GM12878 (cell line): ENCODE data around the gene INTS6. TPM values are rescaled to one million over a fixed set of nuclear protein-coding genes. Genes with fewer than 3 reads are reported as not detected.

Source experiments
- ATAC-seq: fragments of 200-7000 bp; cut with Tn5 transposase; 3 replicates; pipeline ENCODE4 v1.9.1; 2020; ENCODE audit warnings: mild to moderate bottlenecking, moderate library complexity
- BruUV-seq: library from RNA; stranded (reverse); fragments of 400-500 nt; replicated peaks from 2 replicates; lab custom pipeline; 2021; lab: Mats Ljungman, UMichigan
- CTCF ChIA-PET: fragments of 300-600 bp; sonication (Branson Sonifier 250); formaldehyde crosslinking; extraction: SDS; loops from one replicate; lab custom pipeline; 2021; ENCODE audit warnings: inconsistent platforms; lab: Yijun Ruan, JAX
- POLR2A ChIA-PET: fragments of 350-600 bp; formaldehyde crosslinking; extraction: SDS; loops from one replicate; lab custom pipeline; 2021; ENCODE audit warnings: inconsistent platforms; lab: Charles Lee
- RAD21 ChIA-PET: fragments of 300-600 bp; sonication (Branson Sonifier 250); formaldehyde crosslinking; loops from one replicate; lab custom pipeline; 2023; ENCODE audit warnings: antibody characterized with exemption; ENCODE audit not compliant: unreplicated experiment; lab: Charles Lee
- SMC1A ChIA-PET: fragments of 300-600 bp; sonication (Branson Sonifier 250); formaldehyde crosslinking; loops from one replicate; lab custom pipeline; 2023; ENCODE audit not compliant: unreplicated experiment, uncharacterized antibody; lab: Charles Lee
- DNase-seq: peaks from one replicate; pipeline ENCODE4 v3.0.0-alpha.2; 2011; ENCODE audit warnings: low read depth, low spot score
- FAIRE-seq: peaks from 3 replicates; lab custom pipeline; 2011; peaks lifted over from hg19 to GRCh38; lab: Jason Lieb, UNC
- H2AFZ ChIP-seq: 2 replicates; pipeline ENCODE4 v1.6.0; 2011; ENCODE audit warnings: low read depth, low read length, control low read depth; ENCODE audit not compliant: control insufficient read depth
- H3K27ac ChIP-seq: 2 replicates; pipeline ENCODE4 v1.5.1; 2011; ENCODE audit warnings: control low read depth; ENCODE audit not compliant: control insufficient read depth, insufficient read depth
- H3K27me3 ChIP-seq, 2 experiments: replicated peaks in 1 of 2; 2 replicates each; pipeline versions ENCODE4 v1.6.0 to v1.6.1; 2011; ENCODE audit warnings: low read length in 1 of 2; ENCODE audit not compliant: control insufficient read depth in 2 of 2, insufficient read depth in 2 of 2
- H3K36me3 ChIP-seq, 2 experiments: 2 replicates each; pipeline ENCODE4 v1.5.1; 2011; ENCODE audit warnings: low read length in 1 of 2; ENCODE audit not compliant: control insufficient read depth in 2 of 2, insufficient read depth in 2 of 2
- H3K4me1 ChIP-seq: 2 replicates; pipeline ENCODE4 v1.6.1; 2011; ENCODE audit warnings: mild to moderate bottlenecking, low read length, moderate library complexity, mixed read lengths; ENCODE audit not compliant: control insufficient read depth, insufficient read depth
- H3K4me2 ChIP-seq: 2 replicates; pipeline ENCODE4 v1.6.0; 2011; ENCODE audit warnings: control low read depth; ENCODE audit not compliant: control insufficient read depth, insufficient read depth
- H3K4me3 ChIP-seq: fragments of 200-600 bp; sonication (generic); 2 replicates; pipeline ENCODE4 v1.5.1; 2016
- H3K79me2 ChIP-seq: 2 replicates; pipeline ENCODE4 v1.6.0; 2011; ENCODE audit warnings: low read length; ENCODE audit not compliant: control insufficient read depth, insufficient read depth
- H3K9ac ChIP-seq: 2 replicates; pipeline ENCODE4 v1.8.0; 2011; ENCODE audit warnings: low read length, control low read depth, mixed read lengths; ENCODE audit not compliant: control insufficient read depth, insufficient read depth
- H3K9me3 ChIP-seq: replicated peaks from 3 replicates; pipeline ENCODE4 v1.5.1; 2011; ENCODE audit warnings: mild to moderate bottlenecking, low read length; ENCODE audit not compliant: control insufficient read depth, insufficient read depth
- H4K20me1 ChIP-seq: 2 replicates; pipeline ENCODE4 v1.6.0; 2011; ENCODE audit not compliant: control insufficient read depth, insufficient read depth
- FOXK2 ChIP-seq: fragments of 450-650 bp; IDR thresholded peaks from 2 replicates; pipeline ENCODE4 v1.6.1; 2017; ENCODE audit warnings: mild to moderate bottlenecking, moderate library complexity
- FOXM1 ChIP-seq: IDR thresholded peaks from 2 replicates; pipeline ENCODE4 v1.6.1; 2012; ENCODE audit warnings: low read depth, mild to moderate bottlenecking, inconsistent platforms, low read length, moderate library complexity
- HDAC2 ChIP-seq: fragments of 200-600 bp; sonication (generic); IDR thresholded peaks from 2 replicates; pipeline ENCODE4 v1.6.1; 2017
- MEF2A ChIP-seq: IDR thresholded peaks from 2 replicates; pipeline ENCODE4 v1.6.1; 2011; ENCODE audit warnings: low read depth, mild to moderate bottlenecking, low read length, moderate library complexity; ENCODE audit not compliant: insufficient read depth
- MXI1 ChIP-seq: fragments of 150-350 bp; IDR thresholded peaks from 2 replicates; pipeline ENCODE4 v1.6.1; 2011; ENCODE audit warnings: low read depth, mild to moderate bottlenecking, inconsistent platforms, low read length, improper control_type of control experiment
- MYC ChIP-seq: IDR thresholded peaks from 2 replicates; pipeline ENCODE4 v1.6.1; 2011; ENCODE audit warnings: mild to moderate bottlenecking, low read length, moderate library complexity, inconsistent platforms; ENCODE audit not compliant: insufficient read depth, insufficient replicate concordance, insufficient read length, severe bottlenecking
- PAX5 ChIP-seq: IDR thresholded peaks from 2 replicates; pipeline ENCODE4 v1.6.1; 2011; ENCODE audit warnings: low read depth, low read length, borderline replicate concordance
- PML ChIP-seq: IDR thresholded peaks from 2 replicates; pipeline ENCODE4 v1.6.1; 2012; ENCODE audit warnings: low read length, inconsistent platforms
- RB1 ChIP-seq: fragments of 450-650 bp; formaldehyde crosslinking; IDR thresholded peaks from 2 replicates; pipeline ENCODE4 v1.6.1; 2017; ENCODE audit warnings: mild to moderate bottlenecking, borderline replicate concordance
- SIX5 ChIP-seq: IDR thresholded peaks from 2 replicates; pipeline ENCODE4 v1.6.1; 2011; ENCODE audit warnings: mild to moderate bottlenecking, low read depth, low read length, moderate library complexity; ENCODE audit not compliant: severe bottlenecking
- SUZ12 ChIP-seq: fragments of 200-600 bp; sonication (generic); IDR thresholded peaks from one replicate; pipeline ENCODE4 v1.6.1; 2018; ENCODE audit warnings: antibody characterized with exemption, mild to moderate bottlenecking; ENCODE audit not compliant: unreplicated experiment
- USF1 ChIP-seq: IDR thresholded peaks from 2 replicates; pipeline ENCODE4 v1.6.1; 2011; ENCODE audit warnings: borderline replicate concordance, low read depth, mild to moderate bottlenecking, moderate library complexity, mixed read lengths, low read length; ENCODE audit not compliant: insufficient read depth; ENCODE audit errors: extremely low read length
- YY1 ChIP-seq: IDR thresholded peaks from 2 replicates; pipeline ENCODE4 v1.6.1; 2011; ENCODE audit warnings: low read depth, mild to moderate bottlenecking, low read length
- in situ Hi-C: fragments of 300-500 bp; cut with MboI; formaldehyde crosslinking; loops from 9 replicates; pipeline ENCODE4 v1.14.3; 2018; ENCODE audit warnings: mixed read lengths
- intact Hi-C: fragments of 100-400 bp; cut with micrococcal nuclease; formaldehyde crosslinking; loops from one replicate; pipeline ENCODE4 v1.14.2; 2022; ENCODE audit not compliant: unreplicated experiment
- polyA plus RNA-seq, 11 experiments: library from polyadenylated mRNA; depleted of rRNA in 4 of 11; unstranded in 6 of 11; stranded (reverse) in 5 of 11; fragments of >200 nt; fragmentation: Nextera tagmentation in 4 of 11; fragmentation: Illumina TruSeq in 1 of 11; extraction: Ambion mirVana in 4 of 11; extraction: Trizol in 1 of 11; gene quantifications; 1 replicate in 1 of 11; 2 replicates in 10 of 11; pipeline versions ENCODE4 v1.2.1 to v1.2.3, GENCODE V29; 2011 to 2016; ENCODE audit warnings: inconsistent platforms in 2 of 11, missing spikeins in 2 of 11, low read depth in 1 of 11
- total RNA-seq, 4 experiments: library from RNA; depleted of rRNA in 3 of 4; stranded (reverse); fragments of >200 nt in 3 of 4; fragmentation: Illumina TruSeq in 1 of 4; extraction: Trizol in 1 of 4; gene quantifications; 2 replicates each; pipeline versions ENCODE4 v1.2.1 to v1.2.3, GENCODE V29; 2013 to 2021
- TF ChIP-seq, protein P1 (sequence below): IDR thresholded peaks from 2 replicates; pipeline ENCODE4 v1.6.1; 2012; ENCODE audit warnings: low read depth, low read length, improper control_type of control experiment

The INTS6 gene
- total and polyA plus RNA-seq, 10 of the 15 experiments (the other 5 are each of a cell fraction or from before 2014, with no cell fraction given), result 7.2 to 57.7 (median 30.9) TPM

- ChIA-PET SMC1A (no interaction called here), POLR2A (no interaction called here), CTCF (no interaction called here), RAD21 (no interaction called here)
- Histone ChIP-seq H3K27ac (no peak overlapping the region), H3K79me2 (no peaks in the 10 kb centered on the region), H3K4me3 (no peak overlapping the region), H3K9me3 (no peaks in the 10 kb centered on the region), H4K20me1 (no peaks in the 10 kb centered on the region), H2AFZ (no peak overlapping the region), H3K4me1 (no peaks in the 10 kb centered on the region; the same call in 1 of the 2 replicates), H3K9ac (no peak overlapping the region), H3K36me3 (peaks cover 0 to 19% of the 10 kb centered on the region in 2 experiments; a peak in 3 of 4 replicates), H3K4me2 (no peak overlapping the region), H3K27me3 (no peaks in the 10 kb centered on the region)
- no TSS peak for BruUV-seq
- in situ Hi-C loops (no loop called here), intact Hi-C loops (no loop called here)
- no peak for TF ChIP-seq FOXK2
- no peak for TF ChIP-seq FOXM1
- TF ChIP-seq MXI1, result no peak
- TF ChIP-seq SUZ12, result no peak
- no peak for TF ChIP-seq SIX5
- TF ChIP-seq HDAC2, result no peak
- DNase-seq (no peak), ATAC-seq (no peak), FAIRE-seq (no peak)
Measured at GRCh38 chr13:51363625-51364024, 89.2 kb downstream of the INTS6 start.

DNA sequence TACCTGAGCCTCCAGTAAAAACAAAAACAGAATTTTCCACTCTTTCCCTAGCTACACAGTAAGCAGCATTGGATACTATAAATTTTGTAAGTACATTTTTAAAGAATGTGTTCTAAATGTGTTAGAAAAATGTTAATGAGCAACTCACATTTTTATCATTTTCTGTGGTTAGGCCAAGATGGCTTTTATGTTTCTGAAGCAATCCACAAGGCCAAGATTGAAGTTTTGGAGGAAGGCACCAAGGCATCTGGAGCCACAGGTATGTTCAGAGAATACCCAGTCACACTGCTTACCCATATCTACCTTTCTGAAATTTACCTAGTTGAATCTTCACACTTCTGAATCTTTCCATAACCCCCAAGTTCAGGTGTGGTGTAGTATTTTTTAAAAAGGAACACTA lies 91.7 kb downstream of the INTS6 start:
- ChIA-PET SMC1A (interaction anchor here (1.0 to 1.7 kb wide), 2 partner anchors 24 to 436 kb away, joined by 3 to 6 read pairs; no protein-coding TSS in a partner anchor), RAD21 (no interaction called here), CTCF (interaction anchor here (1.1 kb wide), 1 partner anchor 29 kb away, joined by 4 read pairs; no protein-coding TSS in a partner anchor), POLR2A (no interaction called here)
- Histone ChIP-seq H3K36me3 (peaks cover 0 to 11% of the 10 kb centered on the region in 2 experiments; a peak in 3 of 4 replicates), H3K4me2 (no peak overlapping the region), H3K27ac (no peak overlapping the region), H4K20me1 (no peaks in the 10 kb centered on the region), H3K27me3 (no peaks in the 10 kb centered on the region), H3K9ac (no peak overlapping the region), H3K79me2 (no peaks in the 10 kb centered on the region), H3K9me3 (no peaks in the 10 kb centered on the region), H2AFZ (no peak overlapping the region), H3K4me3 (no peak overlapping the region), H3K4me1 (no peaks in the 10 kb centered on the region; the same call in 1 of the 2 replicates)
- ATAC-seq, result no peak
- BruUV-seq, result no TSS peak
- intact Hi-C loops (no loop called here), in situ Hi-C loops (no loop called here)
- FAIRE-seq, result no peak
- DNase-seq, result no peak
- TF ChIP-seq, protein P1, sequence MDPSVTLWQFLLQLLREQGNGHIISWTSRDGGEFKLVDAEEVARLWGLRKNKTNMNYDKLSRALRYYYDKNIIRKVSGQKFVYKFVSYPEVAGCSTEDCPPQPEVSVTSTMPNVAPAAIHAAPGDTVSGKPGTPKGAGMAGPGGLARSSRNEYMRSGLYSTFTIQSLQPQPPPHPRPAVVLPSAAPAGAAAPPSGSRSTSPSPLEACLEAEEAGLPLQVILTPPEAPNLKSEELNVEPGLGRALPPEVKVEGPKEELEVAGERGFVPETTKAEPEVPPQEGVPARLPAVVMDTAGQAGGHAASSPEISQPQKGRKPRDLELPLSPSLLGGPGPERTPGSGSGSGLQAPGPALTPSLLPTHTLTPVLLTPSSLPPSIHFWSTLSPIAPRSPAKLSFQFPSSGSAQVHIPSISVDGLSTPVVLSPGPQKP, result no peak
- TF ChIP-seq YY1 (no peak), USF1 (no peak), RB1 (no peak), MEF2A (no peak), PML (no peak), MYC (no peak), PAX5 (no peak)
